K562 (cell line): ENCODE results near the gene CRACR2B. TPM values are rescaled to one million over a fixed set of nuclear protein-coding genes. Genes with fewer than 3 reads are reported as not detected.

Source experiments
- ARHGAP35 ChIP-seq: fragments of 450-650 bp; IDR thresholded peaks from 2 replicates; pipeline ENCODE4 v1.6.1; 2018; ENCODE audit not compliant: partially characterized antibody
- BCL6 ChIP-seq: fragments of 250-450 bp; sonication (Bioruptor Pico); IDR thresholded peaks from 2 replicates; pipeline ENCODE4 v1.4.0; 2020
- ERF ChIP-seq: fragments of 450-650 bp; formaldehyde crosslinking; IDR thresholded peaks from 2 replicates; pipeline ENCODE4 v1.4.0; 2020; ENCODE audit warnings: mild to moderate bottlenecking, mixed read lengths
- EZH2 ChIP-seq: IDR thresholded peaks from 2 replicates; pipeline ENCODE4 v1.6.1; 2012; ENCODE audit warnings: low read depth, mild to moderate bottlenecking, inconsistent platforms, low read length, borderline replicate concordance
- FOXA1 ChIP-seq: fragments of 450-650 bp; IDR thresholded peaks from 2 replicates; pipeline ENCODE4 v1.6.1; 2016; ENCODE audit warnings: mild to moderate bottlenecking, borderline replicate concordance
- HNRNPUL1 ChIP-seq: fragments of 200-400 bp; formaldehyde crosslinking; IDR thresholded peaks from 2 replicates; pipeline ENCODE4 v1.6.1; 2017; ENCODE audit warnings: low read length
- POLR2A ChIP-seq: fragments of 450-650 bp; conservative IDR thresholded peaks from 2 replicates; pipeline ENCODE4 v1.6.1; 2016
- POLR2G ChIP-seq: fragments of 200-400 bp; formaldehyde crosslinking; IDR thresholded peaks from 2 replicates; pipeline ENCODE4 v1.6.1; 2017; ENCODE audit warnings: low read depth, mild to moderate bottlenecking, antibody characterized with exemption, low read length, moderate library complexity
- ZFX ChIP-seq: sonication (generic); formaldehyde crosslinking; IDR thresholded peaks from 2 replicates; pipeline ENCODE4 v1.8.0; 2022; ENCODE audit warnings: mild to moderate bottlenecking, missing genetic modification reagents, moderate library complexity
- ZNF121 ChIP-seq: sonication (generic); formaldehyde crosslinking; conservative IDR thresholded peaks from 2 replicates; pipeline ENCODE4 v1.8.0; 2022; ENCODE audit warnings: missing genetic modification reagents
- ZNF274 ChIP-seq: IDR thresholded peaks from 2 replicates; pipeline ENCODE4 v1.6.1; 2011; ENCODE audit warnings: low read depth, mild to moderate bottlenecking, low read length, moderate library complexity, borderline replicate concordance
- ZNF780A ChIP-seq: fragments of 250-450 bp; sonication (Bioruptor Pico); IDR thresholded peaks from 2 replicates; pipeline ENCODE4 v1.5.0; 2021; ENCODE audit warnings: mild to moderate bottlenecking
- ZNF79 ChIP-seq: fragments of 250-450 bp; sonication (Bioruptor Pico); IDR thresholded peaks from 2 replicates; pipeline ENCODE4 v1.4.0; 2020; ENCODE audit warnings: low read depth, mild to moderate bottlenecking, moderate library complexity
- polyA plus RNA-seq, 8 experiments: library from polyadenylated mRNA; depleted of rRNA in 4 of 8; stranded (reverse) in 5 of 8; unstranded in 3 of 8; fragments of >200 nt; fragmentation: Nextera tagmentation in 2 of 8; fragmentation: Illumina TruSeq in 1 of 8; extraction: Ambion mirVana in 2 of 8; extraction: Trizol in 1 of 8; gene quantifications; 2 replicates each; pipeline versions ENCODE4 v1.2.1 to v1.2.3, GENCODE V29; 2011 to 2014; ENCODE audit warnings: inconsistent platforms in 1 of 8, missing spikeins in 1 of 8
- total RNA-seq, 7 experiments: library from RNA; depleted of rRNA in 6 of 7; stranded (reverse); fragments of >200 nt in 6 of 7; fragmentation: Illumina TruSeq in 2 of 7; extraction: Trizol in 2 of 7; gene quantifications; 2 replicates each; pipeline versions ENCODE4 v1.2.1 to v1.2.3, GENCODE V29; 2011 to 2021; ENCODE audit warnings: low replicate concordance in 1 of 7
- TF ChIP-seq, protein P1 (sequence below): IDR thresholded peaks from 3 replicates; pipeline ENCODE4 v1.6.1; 2011; ENCODE audit warnings: borderline replicate concordance, mild to moderate bottlenecking, moderate library complexity; ENCODE audit not compliant: insufficient read length; ENCODE audit errors: extremely low read depth
- TF ChIP-seq, protein P2 (sequence below), 3 experiments: fragments of 200-800 bp in 1 of 3; sonication (Bioruptor generic) in 1 of 3; sonication (generic) in 1 of 3; formaldehyde crosslinking in 1 of 3; IDR thresholded peaks; 2 replicates each; pipeline versions ENCODE4 v1.6.1 to v1.8.0; 2016 to 2022; ENCODE audit warnings: mild to moderate bottlenecking in 2 of 3, missing compliant biosample characterization in 2 of 3, missing genetic modification characterization in 2 of 3, missing genetic modification reagents in 1 of 3
- TF ChIP-seq, protein P3 (sequence below): fragments of 450-650 bp; conservative IDR thresholded peaks from 2 replicates; pipeline ENCODE4 v1.6.1; 2016; ENCODE audit warnings: missing genetic modification characterization, low read depth, mild to moderate bottlenecking, control low read depth, missing compliant biosample characterization
- TF ChIP-seq, protein P4 (sequence below): sonication (generic); formaldehyde crosslinking; IDR thresholded peaks from 2 replicates; pipeline ENCODE4 v1.8.1; 2023; ENCODE audit warnings: mild to moderate bottlenecking, missing genetic modification reagents
- TF ChIP-seq, protein P5 (sequence below), 3 experiments: IDR thresholded peaks in 2 of 3; conservative IDR thresholded peaks in 1 of 3; 2 replicates each; pipeline ENCODE4 v1.5.1; 2011 to 2012; ENCODE audit warnings: low read length in 3 of 3, mild to moderate bottlenecking in 3 of 3, control low read depth in 2 of 3, improper control_type of control experiment in 1 of 3, inconsistent platforms in 1 of 3, low read depth in 1 of 3, mixed read lengths in 1 of 3, moderate library complexity in 1 of 3; ENCODE audit not compliant: insufficient read depth in 2 of 3

The CRACR2B gene
- total and polyA plus RNA-seq, 9 of the 15 experiments (the other 6 are each of a cell fraction or from before 2014, with no cell fraction given), result 0.10 to 51.0 (median 6.0) TPM

DNA sequence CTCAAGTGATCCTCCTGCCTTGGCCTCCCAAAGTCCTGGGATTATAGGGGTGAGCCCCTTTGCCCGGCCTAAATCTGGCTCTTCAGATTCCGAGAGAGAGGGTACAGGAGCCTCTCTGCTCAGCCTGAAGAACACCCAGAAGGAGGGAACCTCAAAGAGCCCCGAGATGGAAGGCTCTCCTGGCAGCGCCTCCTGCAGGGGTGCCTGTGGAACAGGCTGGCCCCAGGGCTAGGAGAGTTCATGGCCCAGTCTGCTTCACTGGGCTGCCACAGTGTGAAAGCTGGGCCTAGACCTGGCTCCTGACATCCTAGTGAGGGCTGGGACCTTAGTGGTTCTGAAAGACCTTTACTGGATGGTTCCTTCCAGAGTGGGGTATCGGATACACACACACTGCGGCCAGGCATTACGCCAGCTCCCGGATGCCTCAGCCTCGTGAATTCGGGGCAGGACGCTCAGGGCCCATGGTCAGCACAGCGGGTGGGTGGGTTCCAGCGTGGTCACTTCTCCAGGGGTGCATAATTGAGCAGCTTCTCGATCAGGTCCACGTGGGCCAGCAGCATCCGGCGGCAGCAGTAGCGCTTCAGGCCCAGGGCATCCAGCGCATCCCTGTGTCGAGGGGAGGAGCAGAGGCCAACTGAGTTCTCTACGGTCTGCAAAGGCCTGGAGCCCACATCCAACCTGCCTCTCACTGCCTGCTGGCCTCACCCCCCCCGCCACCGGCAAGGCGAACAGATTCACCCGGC, 12.3 kb downstream of the CRACR2B start (continued):
- TF ChIP-seq BCL6 (CRISPR knock-in tag) (no peak), ARHGAP35 (no peak), POLR2G (peak; percentile 77), EZH2 (no peak), ZNF79 (CRISPR knock-in tag) (no peak), ZNF780A (CRISPR knock-in tag) (no peak), ZFX (CRISPR knock-in tag) (peak; percentile 31; the same call in 1 of the 2 replicates), ZNF274 (no peak), FOXA1 (no peak), POLR2A (peak; percentile 32; the same call in 1 of the 2 replicates), HNRNPUL1 (no peak), ERF (no peak), ZNF121 (no peak)
- TF ChIP-seq, protein P1, sequence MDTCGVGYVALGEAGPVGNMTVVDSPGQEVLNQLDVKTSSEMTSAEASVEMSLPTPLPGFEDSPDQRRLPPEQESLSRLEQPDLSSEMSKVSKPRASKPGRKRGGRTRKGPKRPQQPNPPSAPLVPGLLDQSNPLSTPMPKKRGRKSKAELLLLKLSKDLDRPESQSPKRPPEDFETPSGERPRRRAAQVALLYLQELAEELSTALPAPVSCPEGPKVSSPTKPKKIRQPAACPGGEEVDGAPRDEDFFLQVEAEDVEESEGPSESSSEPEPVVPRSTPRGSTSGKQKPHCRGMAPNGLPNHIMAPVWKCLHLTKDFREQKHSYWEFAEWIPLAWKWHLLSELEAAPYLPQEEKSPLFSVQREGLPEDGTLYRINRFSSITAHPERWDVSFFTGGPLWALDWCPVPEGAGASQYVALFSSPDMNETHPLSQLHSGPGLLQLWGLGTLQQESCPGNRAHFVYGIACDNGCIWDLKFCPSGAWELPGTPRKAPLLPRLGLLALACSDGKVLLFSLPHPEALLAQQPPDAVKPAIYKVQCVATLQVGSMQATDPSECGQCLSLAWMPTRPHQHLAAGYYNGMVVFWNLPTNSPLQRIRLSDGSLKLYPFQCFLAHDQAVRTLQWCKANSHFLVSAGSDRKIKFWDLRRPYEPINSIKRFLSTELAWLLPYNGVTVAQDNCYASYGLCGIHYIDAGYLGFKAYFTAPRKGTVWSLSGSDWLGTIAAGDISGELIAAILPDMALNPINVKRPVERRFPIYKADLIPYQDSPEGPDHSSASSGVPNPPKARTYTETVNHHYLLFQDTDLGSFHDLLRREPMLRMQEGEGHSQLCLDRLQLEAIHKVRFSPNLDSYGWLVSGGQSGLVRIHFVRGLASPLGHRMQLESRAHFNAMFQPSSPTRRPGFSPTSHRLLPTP, result peak; percentile 4
- TF ChIP-seq, protein P2, sequence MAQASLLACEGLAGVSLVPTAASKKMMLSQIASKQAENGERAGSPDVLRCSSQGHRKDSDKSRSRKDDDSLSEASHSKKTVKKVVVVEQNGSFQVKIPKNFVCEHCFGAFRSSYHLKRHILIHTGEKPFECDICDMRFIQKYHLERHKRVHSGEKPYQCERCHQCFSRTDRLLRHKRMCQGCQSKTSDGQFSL (CRISPR knock-in tag; IDR thresholded peaks at IDR 0.05), result peak; percentile 51; the same call in 1 of the 2 replicates
- TF ChIP-seq, protein P2 (tag; IDR thresholded peaks at IDR 0.05), result no peak
- TF ChIP-seq, protein P3, sequence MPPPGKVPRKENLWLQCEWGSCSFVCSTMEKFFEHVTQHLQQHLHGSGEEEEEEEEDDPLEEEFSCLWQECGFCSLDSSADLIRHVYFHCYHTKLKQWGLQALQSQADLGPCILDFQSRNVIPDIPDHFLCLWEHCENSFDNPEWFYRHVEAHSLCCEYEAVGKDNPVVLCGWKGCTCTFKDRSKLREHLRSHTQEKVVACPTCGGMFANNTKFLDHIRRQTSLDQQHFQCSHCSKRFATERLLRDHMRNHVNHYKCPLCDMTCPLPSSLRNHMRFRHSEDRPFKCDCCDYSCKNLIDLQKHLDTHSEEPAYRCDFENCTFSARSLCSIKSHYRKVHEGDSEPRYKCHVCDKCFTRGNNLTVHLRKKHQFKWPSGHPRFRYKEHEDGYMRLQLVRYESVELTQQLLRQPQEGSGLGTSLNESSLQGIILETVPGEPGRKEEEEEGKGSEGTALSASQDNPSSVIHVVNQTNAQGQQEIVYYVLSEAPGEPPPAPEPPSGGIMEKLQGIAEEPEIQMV (tag), result no peak
- TF ChIP-seq, protein P4, sequence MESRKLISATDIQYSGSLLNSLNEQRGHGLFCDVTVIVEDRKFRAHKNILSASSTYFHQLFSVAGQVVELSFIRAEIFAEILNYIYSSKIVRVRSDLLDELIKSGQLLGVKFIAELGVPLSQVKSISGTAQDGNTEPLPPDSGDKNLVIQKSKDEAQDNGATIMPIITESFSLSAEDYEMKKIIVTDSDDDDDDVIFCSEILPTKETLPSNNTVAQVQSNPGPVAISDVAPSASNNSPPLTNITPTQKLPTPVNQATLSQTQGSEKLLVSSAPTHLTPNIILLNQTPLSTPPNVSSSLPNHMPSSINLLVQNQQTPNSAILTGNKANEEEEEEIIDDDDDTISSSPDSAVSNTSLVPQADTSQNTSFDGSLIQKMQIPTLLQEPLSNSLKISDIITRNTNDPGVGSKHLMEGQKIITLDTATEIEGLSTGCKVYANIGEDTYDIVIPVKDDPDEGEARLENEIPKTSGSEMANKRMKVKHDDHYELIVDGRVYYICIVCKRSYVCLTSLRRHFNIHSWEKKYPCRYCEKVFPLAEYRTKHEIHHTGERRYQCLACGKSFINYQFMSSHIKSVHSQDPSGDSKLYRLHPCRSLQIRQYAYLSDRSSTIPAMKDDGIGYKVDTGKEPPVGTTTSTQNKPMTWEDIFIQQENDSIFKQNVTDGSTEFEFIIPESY (CRISPR knock-in tag), result peak; percentile 81
- TF ChIP-seq, protein P5, sequence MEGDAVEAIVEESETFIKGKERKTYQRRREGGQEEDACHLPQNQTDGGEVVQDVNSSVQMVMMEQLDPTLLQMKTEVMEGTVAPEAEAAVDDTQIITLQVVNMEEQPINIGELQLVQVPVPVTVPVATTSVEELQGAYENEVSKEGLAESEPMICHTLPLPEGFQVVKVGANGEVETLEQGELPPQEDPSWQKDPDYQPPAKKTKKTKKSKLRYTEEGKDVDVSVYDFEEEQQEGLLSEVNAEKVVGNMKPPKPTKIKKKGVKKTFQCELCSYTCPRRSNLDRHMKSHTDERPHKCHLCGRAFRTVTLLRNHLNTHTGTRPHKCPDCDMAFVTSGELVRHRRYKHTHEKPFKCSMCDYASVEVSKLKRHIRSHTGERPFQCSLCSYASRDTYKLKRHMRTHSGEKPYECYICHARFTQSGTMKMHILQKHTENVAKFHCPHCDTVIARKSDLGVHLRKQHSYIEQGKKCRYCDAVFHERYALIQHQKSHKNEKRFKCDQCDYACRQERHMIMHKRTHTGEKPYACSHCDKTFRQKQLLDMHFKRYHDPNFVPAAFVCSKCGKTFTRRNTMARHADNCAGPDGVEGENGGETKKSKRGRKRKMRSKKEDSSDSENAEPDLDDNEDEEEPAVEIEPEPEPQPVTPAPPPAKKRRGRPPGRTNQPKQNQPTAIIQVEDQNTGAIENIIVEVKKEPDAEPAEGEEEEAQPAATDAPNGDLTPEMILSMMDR (IDR thresholded peaks at IDR 0.05 in 2 of 3, conservative IDR thresholded peaks at IDR 0.05 in 1 of 3; ENCODE audit: insufficient read depth in 2 of 3, low read depth in 1 of 3, low read length in 3 of 3), result peak; percentile 54 to 67 (median 56)
